T47D (cell line): ENCODE data around the gene EBF4.
"Not testable (repeated sequence)": the region's sequence is repeated elsewhere in the genome, so short reads cannot be mapped to it uniquely, and the experiment has no call there.

Experiments used
- DNase-seq, 2 experiments: peaks; one replicate each; pipeline versions ENCODE4 v3.0.0 to v3.0.0-alpha.2; 2011 to 2012; ENCODE audit warnings: low read depth in 1 of 2, low spot score in 1 of 2
- JUND ChIP-seq: IDR thresholded peaks from 2 replicates; pipeline ENCODE4 v1.6.1; 2012; ENCODE audit warnings: low read depth
- in situ Hi-C: cut with HindIII; loops from 2 replicates; pipeline ENCODE4 v1.10.0; 2016; ENCODE audit warnings: low sequenced_read_pairs, low pct_unique_long_range_greater_than_20kb

EBF4 gene

GRCh38 chr20:2657241-2657640 lies 35.3 kb upstream of the EBF4 start:
- DNase-seq = no peak
- TF ChIP-seq JUND = no peak
- in situ Hi-C loops = no loop called here

- in situ Hi-C loops = no loop called here
- TF ChIP-seq JUND = no peak
- DNase-seq = no peak
Observed at GRCh38 chr20:2657674-2658073, 34.9 kb upstream of the EBF4 start.

DNA sequence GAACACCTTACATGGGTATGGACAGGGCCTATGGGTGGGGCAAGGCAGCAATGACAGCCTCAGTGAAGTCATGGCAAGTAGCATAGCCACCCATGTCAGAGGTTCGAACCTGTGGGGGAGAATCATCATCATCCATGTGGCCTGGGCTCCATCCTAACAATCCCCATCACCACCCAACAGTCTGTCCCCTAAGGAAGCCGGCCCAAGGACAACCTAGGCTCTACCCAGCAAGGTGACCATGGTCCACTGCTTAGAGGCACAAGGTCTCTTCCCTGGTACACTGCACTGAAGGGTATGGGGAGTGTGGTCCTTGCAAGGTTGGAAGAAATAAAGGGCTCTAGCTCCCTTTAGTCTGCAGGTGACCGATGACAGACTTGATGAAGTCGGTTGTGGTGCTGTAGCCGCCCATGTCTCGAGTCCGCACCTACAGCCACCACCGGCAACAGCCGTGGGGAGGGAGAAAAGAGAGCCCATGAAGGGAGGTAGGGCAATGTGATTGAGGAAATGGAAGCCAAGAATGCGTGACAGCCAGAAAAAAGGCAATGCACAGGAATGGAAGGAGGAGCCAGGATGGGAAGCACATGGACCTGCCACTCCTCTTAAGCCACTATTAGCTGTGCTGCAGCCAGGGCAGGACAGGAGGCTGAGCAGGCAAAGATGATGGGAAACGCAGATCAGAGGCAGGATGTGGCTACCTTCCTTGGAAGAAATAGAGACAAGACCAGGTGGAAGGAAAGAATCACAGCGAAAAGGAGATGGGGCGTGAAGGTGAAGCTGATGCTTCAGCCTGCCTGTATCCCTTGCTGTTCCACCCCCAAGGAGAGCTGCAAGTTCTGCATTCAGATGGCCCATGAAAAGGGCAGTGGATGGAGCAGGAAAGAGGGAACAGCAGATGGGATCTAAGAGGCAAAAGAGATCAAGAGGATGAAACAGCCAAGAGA lies 33.9 kb upstream of the EBF4 start:
- no peak for TF ChIP-seq JUND
- peak in 1 of 2 experiments; percentile 15 for DNase-seq
- in situ Hi-C loops = no loop called here

DNA sequence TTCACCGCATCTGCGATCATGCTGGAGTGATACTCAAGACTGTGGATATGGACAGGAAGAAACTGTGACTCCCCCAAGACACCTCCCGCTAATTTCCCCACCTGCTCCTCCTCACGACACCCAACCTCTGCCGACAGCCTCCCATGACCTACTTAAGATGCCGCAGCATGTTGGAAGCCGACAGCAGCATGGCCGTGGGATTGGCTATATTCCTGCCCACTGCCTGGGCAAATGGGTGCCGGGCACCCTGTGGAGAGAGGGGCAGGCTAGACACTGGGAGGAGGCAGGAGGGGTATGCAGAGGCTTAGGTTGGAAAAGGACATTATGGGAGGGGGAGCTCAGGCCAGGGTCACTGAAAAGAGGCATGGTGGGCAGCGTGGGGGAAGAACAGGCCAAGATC lies 33.0 kb upstream of the EBF4 start:
- no peak for DNase-seq
- in situ Hi-C loops = no loop called here

GRCh38 chr20:2663364-2663886 lies 29.2 kb upstream of the EBF4 start:
- no peak for TF ChIP-seq JUND
- in situ Hi-C loops = no loop called here
- no peak for DNase-seq

More for the DNA sequence above, 33.0 kb upstream of the EBF4 start:
- TF ChIP-seq JUND = no peak

DNA sequence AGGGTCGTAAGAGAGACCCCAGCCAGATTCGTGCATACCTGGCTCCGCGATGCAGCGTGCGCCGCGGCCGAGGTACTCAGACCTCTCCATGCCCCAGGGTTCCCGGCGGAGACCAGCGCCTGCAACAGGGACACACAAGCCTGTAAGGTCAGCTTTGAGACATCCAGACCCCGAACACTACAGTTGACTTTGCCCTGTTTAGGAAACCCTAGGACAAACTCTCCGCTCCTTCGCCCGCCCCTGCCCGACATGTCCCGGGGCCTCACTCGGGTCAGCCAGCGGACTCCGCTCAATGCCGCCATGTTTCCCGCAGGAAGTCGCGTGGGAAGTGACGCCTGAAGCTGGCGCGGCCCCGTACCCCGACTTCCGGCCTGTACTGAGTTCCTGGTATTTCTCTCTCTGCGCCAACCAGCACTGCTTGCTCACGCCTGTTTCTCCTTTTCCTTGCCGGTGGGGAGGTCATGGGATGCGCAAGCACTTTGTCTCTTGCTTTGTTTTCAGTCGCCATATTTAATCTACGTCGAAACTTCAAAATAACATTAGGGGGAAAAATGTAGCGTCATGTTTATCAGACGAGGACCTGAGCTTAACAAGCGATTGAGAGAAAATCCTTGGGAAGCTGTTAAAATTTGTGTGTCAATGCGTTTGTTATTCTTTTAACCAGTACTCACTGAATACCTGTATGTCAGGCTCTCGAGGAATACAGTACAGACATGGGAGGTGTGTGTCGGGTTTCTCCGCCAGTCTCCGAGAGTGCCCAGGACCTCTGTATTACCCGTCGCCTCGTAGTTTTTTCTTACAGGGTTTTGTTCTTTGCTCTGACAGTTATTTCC lies 28.5 kb upstream of the EBF4 start, which contains the start of gene IDH3B:
Gene IDH3B (minus strand): TSS at position 330 of the 833 bp plus-strand sequence. CDS start 28 bp downstream, at position 302.
- in situ Hi-C loops = no loop called here
- no peak for TF ChIP-seq JUND
- DNase-seq = peak; percentile 74 to 92

DNA sequence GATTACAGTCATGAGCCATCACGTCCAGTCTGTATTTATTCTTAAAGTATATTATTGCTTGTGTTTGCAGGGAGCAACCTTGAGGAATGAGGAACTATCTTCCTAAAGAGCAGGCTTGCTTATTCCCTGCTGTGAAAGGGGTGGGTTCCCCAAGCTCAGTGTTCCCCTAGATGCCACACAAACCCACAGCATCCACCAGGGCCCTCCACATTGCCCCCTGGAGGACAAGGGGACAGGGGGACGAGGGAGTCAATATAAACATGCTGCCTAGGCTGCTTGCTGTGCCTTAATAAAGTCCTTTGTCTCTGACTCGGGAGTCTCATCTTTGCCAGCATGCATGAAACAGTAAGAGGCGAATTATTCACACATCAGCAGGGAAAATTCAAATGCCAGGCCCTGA lies 20.6 kb upstream of the EBF4 start:
- in situ Hi-C loops = no loop called here
- DNase-seq = no peak
- TF ChIP-seq JUND = no peak

- TF ChIP-seq JUND = no peak
- no peak for DNase-seq
- in situ Hi-C loops = no loop called here
Observed at GRCh38 chr20:2672446-2672845, 20.1 kb upstream of the EBF4 start.

- no peak for TF ChIP-seq JUND
- in situ Hi-C loops = no loop called here
Observed at GRCh38 chr20:2673453-2673852, 19.1 kb upstream of the EBF4 start.

DNA sequence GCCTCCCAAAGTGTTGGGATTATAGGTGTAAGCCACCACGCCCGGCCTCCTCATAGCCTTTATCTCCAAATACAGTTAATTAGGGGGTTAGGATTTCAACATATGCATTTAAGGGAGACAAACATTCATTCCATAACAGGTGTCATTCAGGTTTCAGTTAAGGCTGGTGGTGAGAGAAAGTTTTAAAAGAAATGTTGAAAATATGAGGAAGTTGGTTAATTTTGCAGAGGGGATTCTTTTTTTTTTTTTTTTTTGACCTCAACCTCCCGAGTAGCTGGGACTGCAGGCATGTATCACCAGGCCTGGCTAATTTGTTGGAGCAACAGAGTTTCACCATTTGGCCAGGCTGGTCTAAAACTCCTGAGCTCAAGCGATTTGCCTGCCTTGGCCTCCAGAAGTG lies 12.5 kb upstream of the EBF4 start:
- no peak for TF ChIP-seq JUND
- DNase-seq = no peak
- in situ Hi-C loops = no loop called here

More at GRCh38 chr20:2673453-2673852, 19.1 kb upstream of the EBF4 start:
- DNase-seq = no peak

DNA sequence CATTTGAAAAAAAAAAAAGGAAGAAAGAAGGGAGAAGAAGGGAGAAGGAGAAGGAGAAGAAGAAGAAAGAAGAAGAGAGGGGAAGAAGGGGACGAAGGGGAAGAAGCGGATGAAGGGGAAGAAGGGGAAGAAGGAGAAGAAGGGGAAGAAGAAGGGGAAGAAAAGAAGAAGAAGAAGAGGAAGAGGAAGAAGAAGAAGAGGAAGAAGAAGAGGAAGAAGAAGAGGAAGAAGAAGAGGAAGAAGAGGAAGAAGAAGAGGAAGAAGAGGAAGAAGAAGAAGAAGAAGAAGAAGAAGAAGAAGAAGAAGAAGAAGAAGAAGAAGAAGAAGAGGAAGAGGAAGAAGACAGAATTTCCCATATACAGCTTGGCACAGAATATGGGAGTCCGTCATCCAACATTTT lies 10.5 kb upstream of the EBF4 start:
- DNase-seq, in situ Hi-C loops: not testable (repeated sequence)

- in situ Hi-C loops = not testable (repeated sequence)
Observed at GRCh38 chr20:2684817-2685216, 7.8 kb upstream of the EBF4 start.

GRCh38 chr20:2687514-2687913 lies 5.1 kb upstream of the EBF4 start:
- in situ Hi-C loops = no loop called here
- no peak for TF ChIP-seq JUND

More at GRCh38 chr20:2684817-2685216, 7.8 kb upstream of the EBF4 start:
- DNase-seq = not testable (repeated sequence)

More at GRCh38 chr20:2687514-2687913, 5.1 kb upstream of the EBF4 start:
- no peak for DNase-seq
